Breast epithelium (tissue), 4 donors: ENCODE results near the gene PTGFRN. TPM values are rescaled to one million over a fixed set of nuclear protein-coding genes. Genes with fewer than 3 reads are reported as not detected.

Source experiments
- DNase-seq, 2 donors: peaks; one replicate each; pipeline ENCODE4 v3.0.0-alpha.2; 2019; ENCODE audit warnings: low spot score in 2 of 2
- H3K27ac ChIP-seq, 2 donors: fragments of 200-600 bp; sonication (generic) in 1 of 2; one replicate each; pipeline ENCODE4 v1.5.1; 2016 to 2019; ENCODE audit warnings: mild to moderate bottlenecking in 1 of 2
- H3K27me3 ChIP-seq, 2 donors: fragments of 200-600 bp; sonication (generic) in 1 of 2; one replicate each; pipeline versions ENCODE4 v1.5.1 to v1.6.0; 2017 to 2019; ENCODE audit warnings: control low read depth in 1 of 2, mild to moderate bottlenecking in 1 of 2
- H3K36me3 ChIP-seq: fragments of 200-600 bp; one replicate; pipeline ENCODE4 v1.5.1; 2019
- H3K4me1 ChIP-seq, 2 donors: fragments of 200-600 bp; sonication (generic); one replicate each; pipeline ENCODE4 v1.5.1; 2016 to 2019; ENCODE audit warnings: control low read depth in 1 of 2
- H3K4me3 ChIP-seq, 3 donors: fragments of 200-600 bp; sonication (generic); 1 replicate in 2 of 3; 2 replicates in 1 of 3; pipeline ENCODE4 v1.5.1; 2016 to 2019; ENCODE audit warnings: mild to moderate bottlenecking in 3 of 3, moderate library complexity in 2 of 3
- H3K9me3 ChIP-seq, 2 donors: fragments of 200-600 bp; sonication (generic) in 1 of 2; one replicate each; pipeline ENCODE4 v1.5.1; 2016 to 2019; ENCODE audit warnings: control low read depth in 1 of 2
- CTCF ChIP-seq, 3 donors: fragments of 450-650 bp; IDR thresholded peaks; one replicate each; pipeline ENCODE4 v1.5.1; 2016 to 2017; ENCODE audit warnings: antibody characterized with exemption in 3 of 3, mild to moderate bottlenecking in 3 of 3, moderate library complexity in 3 of 3
- POLR2A ChIP-seq: fragments of 450-650 bp; IDR thresholded peaks from one replicate; pipeline ENCODE4 v1.6.1; 2016; ENCODE audit warnings: antibody characterized with exemption, mild to moderate bottlenecking, moderate library complexity
- POLR2AphosphoS5 ChIP-seq, 3 donors: sonication (generic); formaldehyde crosslinking; IDR thresholded peaks; one replicate each; pipeline ENCODE4 v1.6.1; 2017; ENCODE audit warnings: antibody characterized with exemption in 3 of 3
- intact Hi-C: fragments of 100-400 bp; cut with DNase I; formaldehyde crosslinking; loops from one replicate; pipeline ENCODE4 v1.15.1; 2023; ENCODE audit warnings: low total_unique reads
- total RNA-seq, 3 donors: library from RNA; depleted of rRNA; stranded (reverse); fragments of >200 nt; gene quantifications; one replicate each; pipeline ENCODE4 v1.1.0, GENCODE V29; 2016

PTGFRN gene
- total RNA-seq, 3 donors from 2014 or later = 10.6 to 30.8 (median 24.3) TPM

- Histone ChIP-seq H3K36me3 (no peaks in the 10 kb centered on the region), H3K27ac (no peak overlapping the region), H3K4me1 (peaks cover 0 to 9% of the 10 kb centered on the region in 2 donors), H3K9me3 (no peaks in the 10 kb centered on the region), H3K4me3 (no peak overlapping the region), H3K27me3 (no peaks in the 10 kb centered on the region)
- TF ChIP-seq POLR2AphosphoS5 (IDR thresholded peaks at IDR 0.05) (no peak), POLR2A (no peak), CTCF (IDR thresholded peaks at IDR 0.05) (no peak)
- DNase-seq = no peak
- intact Hi-C loops = no loop called here
Observed at GRCh38 chr1:116916002-116916401, 6.3 kb downstream of the PTGFRN start.

GRCh38 chr1:116916533-116917445 is 7.1 kb downstream of the PTGFRN start:
- no peak for DNase-seq
- Histone ChIP-seq H3K9me3 (no peaks in the 10 kb centered on the region), H3K4me3 (no peak overlapping the region), H3K4me1 (peaks cover 0 to 9% of the 10 kb centered on the region in 2 donors), H3K27me3 (no peaks in the 10 kb centered on the region), H3K27ac (no peak overlapping the region), H3K36me3 (no peaks in the 10 kb centered on the region)
- intact Hi-C loops = no loop called here
- TF ChIP-seq CTCF (IDR thresholded peaks at IDR 0.05) = no peak
- TF ChIP-seq POLR2AphosphoS5 (IDR thresholded peaks at IDR 0.05) = no peak
- no peak for TF ChIP-seq POLR2A

GRCh38 chr1:116918714-116919357 is 9.1 kb downstream of the PTGFRN start:
- Histone ChIP-seq H3K4me3 (no peak overlapping the region), H3K9me3 (no peaks in the 10 kb centered on the region), H3K27ac (no peak overlapping the region), H3K36me3 (no peaks in the 10 kb centered on the region), H3K4me1 (peaks cover 0 to 9% of the 10 kb centered on the region in 2 donors), H3K27me3 (no peaks in the 10 kb centered on the region)
- intact Hi-C loops = no loop called here
- TF ChIP-seq POLR2A (no peak), POLR2AphosphoS5 (IDR thresholded peaks at IDR 0.05) (no peak), CTCF (IDR thresholded peaks at IDR 0.05) (no peak)
- DNase-seq = no peak

- Histone ChIP-seq H3K36me3 (no peaks in the 10 kb centered on the region), H3K9me3 (no peaks in the 10 kb centered on the region), H3K4me3 (no peak overlapping the region), H3K4me1 (peaks cover 0 to 9% of the 10 kb centered on the region in 2 donors), H3K27me3 (no peaks in the 10 kb centered on the region), H3K27ac (no peak overlapping the region)
- no peak for DNase-seq
- intact Hi-C loops = no loop called here
- TF ChIP-seq POLR2AphosphoS5 (IDR thresholded peaks at IDR 0.05) (no peak), CTCF (IDR thresholded peaks at IDR 0.05) (no peak), POLR2A (no peak)
Observed at GRCh38 chr1:116919802-116920201, 10.1 kb downstream of the PTGFRN start.

GRCh38 chr1:116920211-116920610 is 10.5 kb downstream of the PTGFRN start:
- Histone ChIP-seq H3K27ac (no peak overlapping the region), H3K4me1 (peaks cover 0 to 7% of the 10 kb centered on the region in 2 donors), H3K9me3 (no peaks in the 10 kb centered on the region), H3K4me3 (no peak overlapping the region), H3K36me3 (no peaks in the 10 kb centered on the region), H3K27me3 (no peaks in the 10 kb centered on the region)
- no peak for DNase-seq
- TF ChIP-seq POLR2AphosphoS5 (IDR thresholded peaks at IDR 0.05) (no peak), POLR2A (no peak), CTCF (IDR thresholded peaks at IDR 0.05) (no peak)
- intact Hi-C loops = no loop called here
